CD4-positive, alpha-beta T cell treated with Interleukin-6 for 4 hours (primary cell): ENCODE results near the gene BCO1.

Experiments
- DNase-seq: peaks from one replicate; pipeline ENCODE4 v3.0.0-alpha.2; 2020; ENCODE audit warnings: mixed read lengths

BCO1 gene

GRCh38 chr16:81321536-81321935, 83.0 kb downstream of the BCO1 start:
- DNase-seq = no peak

GRCh38 chr16:81324808-81325207, 86.3 kb downstream of the BCO1 start:
- no peak for DNase-seq

GRCh38 chr16:81327011-81327410, 88.5 kb downstream of the BCO1 start:
- DNase-seq = no peak

GRCh38 chr16:81327447-81328196, 89.1 kb downstream of the BCO1 start:
- DNase-seq = no peak

- DNase-seq = no peak
Measured at GRCh38 chr16:81329947-81330346, 91.5 kb downstream of the BCO1 start.

- DNase-seq = no peak
Measured at GRCh38 chr16:81333356-81333755, 94.9 kb downstream of the BCO1 start.

- DNase-seq = no peak
Measured at GRCh38 chr16:81335669-81336068, 97.2 kb downstream of the BCO1 start.

GRCh38 chr16:81337097-81337496, 98.6 kb downstream of the BCO1 start:
- no peak for DNase-seq
